HFFc6 (cell line): ENCODE measurements around the gene TMPRSS3. TPM values are rescaled to one million over a fixed set of nuclear protein-coding genes. Genes with fewer than 3 reads are reported as not detected.

ENCODE experiments used
- DNase-seq: peaks from one replicate; pipeline ENCODE4 v3.0.0-alpha.2; 2018
- H3K27ac Mint-ChIP-seq: 2 replicates; pipeline ENCODE4 v1.8.0; 2020; ENCODE audit warnings: mild to moderate bottlenecking, mixed read lengths
- H3K27me3 Mint-ChIP-seq: 2 replicates; pipeline ENCODE4 v1.8.0; 2021; ENCODE audit warnings: mild to moderate bottlenecking, moderate library complexity, mixed read lengths; ENCODE audit not compliant: insufficient read depth
- H3K36me3 Mint-ChIP-seq: 2 replicates; pipeline ENCODE4 v1.8.0; 2021; ENCODE audit warnings: low read depth, mixed read lengths
- H3K4me1 Mint-ChIP-seq: 2 replicates; pipeline ENCODE4 v1.8.0; 2020; ENCODE audit warnings: low read depth, mixed read lengths
- H3K4me3 Mint-ChIP-seq: 2 replicates; pipeline ENCODE4 v1.8.0; 2020; ENCODE audit warnings: mild to moderate bottlenecking, moderate library complexity, mixed read lengths
- H3K9me3 Mint-ChIP-seq: 2 replicates; pipeline ENCODE4 v1.8.0; 2020; ENCODE audit warnings: mild to moderate bottlenecking, mixed read lengths
- CTCF ChIP-seq: fragments of 200-600 bp; sonication (generic); IDR thresholded peaks from 2 replicates; pipeline ENCODE4 v1.5.0; 2021; ENCODE audit warnings: antibody characterized with exemption, mild to moderate bottlenecking
- total RNA-seq, 6 experiments: library from RNA; stranded (reverse); fragmentation: NEBNext Ultra II Directional; extraction: Animal tissue kit (Norgen Biotek cat#: 25700); gene quantifications; 2 replicates in 1 of 6; 3 replicates in 5 of 6; pipeline ENCODE4 v1.2.3, GENCODE V29; 2021

Gene TMPRSS3
- total RNA-seq, 6 experiments from 2014 or later: not detected

GRCh38 chr21:42403611-42404231 lies 7.9 kb upstream of the TMPRSS3 start, which contains the start of gene UBASH3A:
TSS of gene UBASH3A (plus strand) at chr21:42403902. CDS start at chr21:42403946, 44 bp downstream.
- Mint-ChIP-seq H3K4me1 (no peaks in the 10 kb centered on the region), H3K36me3 (0 out of 2 replicates have a peak, but pooled peaks cover 4% of the 10 kb centered on the region), H3K4me3 (no peak within 1 kb of the TSS), H3K27me3 (no peaks in the 10 kb centered on the region), H3K9me3 (peaks cover 37% of the 10 kb centered on the region), H3K27ac (no peak within 1 kb of the TSS)
- DNase-seq: no peak
- no peak for TF ChIP-seq CTCF

- no peak for TF ChIP-seq CTCF
- 0 out of 2 replicates have a peak, but pooled peaks cover 4% of the 10 kb centered on the region for H3K36me3 Mint-ChIP-seq
- no peak for DNase-seq
- H3K4me3 Mint-ChIP-seq: no peak overlapping the region
- H3K27ac Mint-ChIP-seq: no peak overlapping the region
- H3K4me1 Mint-ChIP-seq: no peaks in the 10 kb centered on the region
- peaks cover 52% of the 10 kb centered on the region for H3K9me3 Mint-ChIP-seq
- no peaks in the 10 kb centered on the region for H3K27me3 Mint-ChIP-seq
Measured at GRCh38 chr21:42401820-42402251, 6.0 kb upstream of the TMPRSS3 start.

- Mint-ChIP-seq H3K9me3 (peaks cover 52% of the 10 kb centered on the region), H3K4me3 (no peak overlapping the region), H3K4me1 (no peaks in the 10 kb centered on the region), H3K27ac (no peak overlapping the region), H3K27me3 (no peaks in the 10 kb centered on the region), H3K36me3 (0 out of 2 replicates have a peak, but pooled peaks cover 4% of the 10 kb centered on the region)
- DNase-seq: no peak
- TF ChIP-seq CTCF: no peak
Measured at GRCh38 chr21:42401154-42401553, 5.3 kb upstream of the TMPRSS3 start.

- no peaks in the 10 kb centered on the region for H3K27me3 Mint-ChIP-seq
Measured at GRCh38 chr21:42400525-42400924, 4.7 kb upstream of the TMPRSS3 start.

GRCh38 chr21:42398436-42399028 lies 2.7 kb upstream of the TMPRSS3 start:
- Mint-ChIP-seq H3K4me3 (no peak overlapping the region), H3K36me3 (0 out of 2 replicates have a peak, but pooled peaks cover 4% of the 10 kb centered on the region), H3K27me3 (no peaks in the 10 kb centered on the region), H3K9me3 (peaks cover 62% of the 10 kb centered on the region), H3K27ac (no peak overlapping the region), H3K4me1 (no peaks in the 10 kb centered on the region)
- no peak for DNase-seq
- TF ChIP-seq CTCF: no peak

More at GRCh38 chr21:42400525-42400924, 4.7 kb upstream of the TMPRSS3 start:
- Mint-ChIP-seq H3K27ac (no peak overlapping the region), H3K4me3 (no peak overlapping the region), H3K4me1 (no peaks in the 10 kb centered on the region), H3K9me3 (peaks cover 55% of the 10 kb centered on the region), H3K36me3 (0 out of 2 replicates have a peak, but pooled peaks cover 4% of the 10 kb centered on the region)
- DNase-seq: no peak
- TF ChIP-seq CTCF: no peak
